22Rv1 (cell line): ENCODE results near the gene PTPRA.

Experiments used
- H3K27ac ChIP-seq: fragments of 450-650 bp; 2 replicates; pipeline ENCODE4 v1.5.1; 2017
- CTCF ChIP-seq: fragments of 450-650 bp; IDR thresholded peaks from 2 replicates; pipeline ENCODE4 v1.5.1; 2017; ENCODE audit warnings: mild to moderate bottlenecking
- ZFX ChIP-seq: fragments of 450-650 bp; IDR thresholded peaks from 2 replicates; pipeline ENCODE4 v1.6.1; 2017; ENCODE audit warnings: antibody characterized with exemption, borderline replicate concordance

Gene PTPRA

GRCh38 chr20:3044336-3044965 is 171.2 kb downstream of the PTPRA start:
- H3K27ac ChIP-seq = peak overlapping the region; percentile 88
- TF ChIP-seq CTCF = no peak

- H3K27ac ChIP-seq = peak overlapping the region; percentile 88
- TF ChIP-seq ZFX (no peak), CTCF (no peak)
Measured at GRCh38 chr20:3045042-3045815, 171.9 kb downstream of the PTPRA start.

- TF ChIP-seq CTCF = no peak
- TF ChIP-seq ZFX = peak; percentile 29; the same call in 1 of the 2 replicates
- peak within 1 kb of the TSS; percentile 88 for H3K27ac ChIP-seq
Measured at GRCh38 chr20:3045816-3046676, 172.8 kb downstream of the PTPRA start, which contains the start of gene MRPS26. TSS of gene MRPS26 (plus strand) at chr20:3046052. CDS start at chr20:3046069, 17 bp downstream.

GRCh38 chr20:3046677-3047462 is 173.6 kb downstream of the PTPRA start:
- TF ChIP-seq ZFX (no peak), CTCF (no peak)
- H3K27ac ChIP-seq = peak overlapping the region; percentile 88

- H3K27ac ChIP-seq = peak overlapping the region; percentile 88
- TF ChIP-seq CTCF (no peak), ZFX (no peak)
Measured at GRCh38 chr20:3047486-3048419, 174.5 kb downstream of the PTPRA start.
